Stimulated activated memory B cell treated with anti-CD40 and anti-IgM and Interleukin-4, amounts not matched to agents 10 μg/mL and 1 μg/mL and 100 μg/mL, for 72 hours (primary cell): ENCODE data around the gene ACBD3.

Experiments
- ATAC-seq: fragments of 150-1000 bp; cut with Tn5 transposase; 2 replicates; pipeline ENCODE4 v1.10.0; 2021
- H3K27ac Mint-ChIP-seq: one replicate; pipeline ENCODE4 v1.8.0; 2022; ENCODE audit warnings: mild to moderate bottlenecking, mixed read lengths
- H3K27me3 Mint-ChIP-seq: one replicate; pipeline ENCODE4 v1.8.0; 2022; ENCODE audit warnings: mixed read lengths
- H3K36me3 Mint-ChIP-seq: one replicate; pipeline ENCODE4 v1.8.0; 2022; ENCODE audit warnings: mixed read lengths
- H3K4me1 Mint-ChIP-seq: one replicate; pipeline ENCODE4 v1.8.0; 2022; ENCODE audit warnings: mixed read lengths
- H3K4me3 Mint-ChIP-seq: one replicate; pipeline ENCODE4 v1.8.0; 2022; ENCODE audit warnings: mild to moderate bottlenecking, moderate library complexity, mixed read lengths
- H3K9me3 Mint-ChIP-seq: one replicate; pipeline ENCODE4 v1.8.0; 2022; ENCODE audit warnings: mixed read lengths

ACBD3 gene

DNA sequence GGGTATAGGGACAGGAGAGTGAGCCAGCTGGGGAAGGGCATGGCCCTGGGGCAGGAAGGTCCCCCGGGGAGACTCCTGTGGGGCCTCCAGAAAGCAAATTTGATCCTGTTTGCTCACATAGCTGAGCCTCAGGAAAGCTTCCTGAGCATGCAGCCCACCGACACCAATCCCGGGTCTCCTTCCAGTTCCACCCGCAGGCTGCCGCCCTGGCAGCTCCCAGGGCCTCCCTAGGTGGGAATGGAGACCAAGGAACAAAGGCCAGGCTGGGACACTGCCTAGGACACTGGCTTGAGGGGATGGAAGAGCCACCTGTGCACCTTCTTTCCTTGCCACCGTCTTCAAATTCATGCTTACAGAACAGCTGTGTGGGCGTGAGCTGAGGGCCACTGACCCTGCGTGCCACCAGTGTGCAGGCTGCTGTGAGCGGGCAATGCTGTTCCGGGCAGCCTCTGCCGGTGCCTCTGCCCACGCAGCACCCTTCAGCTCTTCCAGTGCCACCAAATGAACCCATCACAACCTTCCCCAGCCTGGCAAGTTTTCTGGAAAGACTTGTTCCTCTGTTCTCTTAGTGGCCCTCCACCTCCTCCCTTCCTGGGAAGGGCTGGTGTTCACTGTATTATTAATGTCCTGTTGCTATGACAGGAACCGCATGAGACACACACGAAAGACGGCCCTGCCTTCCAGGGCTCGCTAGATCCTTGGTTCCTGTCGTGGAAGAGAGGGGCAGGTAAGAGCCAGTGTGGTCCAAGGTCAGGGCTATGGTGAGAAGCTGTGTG is 53.6 kb downstream of the ACBD3 start:
- Mint-ChIP-seq H3K9me3 (peaks cover 3% of the 10 kb centered on the region), H3K4me1 (peaks cover 42% of the 10 kb centered on the region), H3K27me3 (no peaks in the 10 kb centered on the region), H3K36me3 (no peaks in the 10 kb centered on the region), H3K4me3 (peak overlapping the region; percentile 45), H3K27ac (peak overlapping the region; percentile 95)
- ATAC-seq: peak; percentile 87

DNA sequence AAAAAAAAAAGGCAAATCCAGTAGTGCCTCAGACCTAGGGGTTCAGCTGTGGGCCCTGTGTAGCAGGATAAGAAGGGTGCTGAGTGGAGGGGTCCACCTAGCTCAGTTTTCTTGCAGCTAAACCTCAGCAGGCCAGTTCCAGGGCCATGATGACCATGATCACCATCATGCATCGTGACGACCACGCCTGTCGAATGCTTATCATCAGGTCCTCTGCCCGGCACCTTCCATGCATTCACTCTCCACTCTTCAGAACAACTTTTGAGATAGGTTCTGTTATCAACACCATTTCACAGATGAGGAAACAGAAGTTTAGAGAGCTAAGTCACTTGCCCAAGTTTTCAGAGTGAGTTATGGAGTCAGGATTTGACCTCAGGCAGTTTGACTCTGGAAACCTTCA is 54.9 kb downstream of the ACBD3 start:
- Mint-ChIP-seq H3K27ac (peak overlapping the region; percentile 95), H3K4me3 (no peak overlapping the region), H3K9me3 (peaks cover 3% of the 10 kb centered on the region), H3K4me1 (peaks cover 55% of the 10 kb centered on the region), H3K27me3 (no peaks in the 10 kb centered on the region), H3K36me3 (no peaks in the 10 kb centered on the region)
- ATAC-seq: no peak

DNA sequence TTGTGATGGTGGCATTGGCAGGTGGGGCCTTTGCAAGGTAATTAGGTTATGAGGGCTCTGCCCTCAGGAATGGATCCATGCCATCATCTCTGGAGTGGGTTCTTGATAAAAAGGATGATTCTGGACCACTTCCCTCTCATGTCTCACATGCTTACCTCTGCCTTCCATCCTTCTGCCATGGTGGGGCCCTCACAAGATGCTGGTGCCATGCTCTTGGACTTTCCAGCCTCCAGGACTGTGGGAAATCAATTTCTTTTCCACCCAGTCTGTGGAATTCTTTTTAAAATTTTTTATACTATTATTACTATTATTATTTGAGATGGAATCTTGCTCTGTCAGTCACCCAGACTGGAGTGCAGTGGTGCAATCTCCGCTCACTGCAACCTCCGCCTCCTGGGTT is 57.3 kb downstream of the ACBD3 start:
- Mint-ChIP-seq H3K9me3 (peaks cover 3% of the 10 kb centered on the region), H3K4me1 (peaks cover 70% of the 10 kb centered on the region), H3K27ac (peak overlapping the region; percentile 90), H3K36me3 (no peaks in the 10 kb centered on the region), H3K4me3 (no peak overlapping the region), H3K27me3 (no peaks in the 10 kb centered on the region)
- no peak for ATAC-seq

- Mint-ChIP-seq H3K36me3 (no peaks in the 10 kb centered on the region), H3K9me3 (peaks cover 3% of the 10 kb centered on the region), H3K27ac (peak overlapping the region; percentile 90), H3K27me3 (no peaks in the 10 kb centered on the region), H3K4me1 (peaks cover 70% of the 10 kb centered on the region), H3K4me3 (peak overlapping the region; percentile 50)
- no peak for ATAC-seq
Observed at GRCh38 chr1:226128487-226129075, 58.0 kb downstream of the ACBD3 start.

- peak overlapping the region; percentile 90 for H3K27ac Mint-ChIP-seq
- ATAC-seq: no peak
- H3K4me3 Mint-ChIP-seq: peak overlapping the region; percentile 68
- peaks cover 66% of the 10 kb centered on the region for H3K4me1 Mint-ChIP-seq
- H3K27me3 Mint-ChIP-seq: no peaks in the 10 kb centered on the region
- H3K9me3 Mint-ChIP-seq: no peaks in the 10 kb centered on the region
- no peaks in the 10 kb centered on the region for H3K36me3 Mint-ChIP-seq
Observed at GRCh38 chr1:226126824-226127569, 59.5 kb downstream of the ACBD3 start.

- Mint-ChIP-seq H3K9me3 (no peaks in the 10 kb centered on the region), H3K27me3 (no peaks in the 10 kb centered on the region), H3K36me3 (no peaks in the 10 kb centered on the region), H3K4me3 (no peak overlapping the region), H3K4me1 (peaks cover 69% of the 10 kb centered on the region), H3K27ac (peak overlapping the region; percentile 90)
- no peak for ATAC-seq
Observed at GRCh38 chr1:226125831-226126230, 60.7 kb downstream of the ACBD3 start.

DNA sequence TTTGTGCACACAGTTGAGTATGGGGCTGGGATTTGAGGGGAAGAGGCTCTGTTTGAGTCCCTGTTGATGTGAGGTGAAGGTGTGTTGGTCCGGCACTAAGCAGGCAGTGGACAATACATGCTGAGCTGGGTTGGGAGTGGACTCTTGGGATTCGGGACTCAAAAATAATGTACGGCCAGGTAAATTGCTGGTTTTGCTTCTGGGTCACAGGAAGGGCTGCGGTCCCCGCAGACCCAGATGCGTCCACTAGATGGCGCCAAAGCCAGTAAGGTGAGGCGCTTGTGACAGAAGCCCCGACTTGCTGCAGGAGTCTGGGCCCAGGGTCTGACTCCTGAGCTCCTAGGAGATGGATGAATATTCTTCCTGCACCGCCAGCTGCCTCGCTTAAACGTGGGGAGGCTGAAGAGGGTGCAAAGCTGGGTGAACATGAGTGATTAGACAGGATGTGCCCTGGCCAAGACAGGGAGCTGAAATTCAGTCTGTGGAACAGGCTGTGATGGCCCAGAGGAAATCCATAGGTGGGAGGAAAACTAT is 61.4 kb downstream of the ACBD3 start:
- Mint-ChIP-seq H3K4me3 (no peak overlapping the region), H3K27me3 (no peaks in the 10 kb centered on the region), H3K4me1 (peaks cover 76% of the 10 kb centered on the region), H3K27ac (peak overlapping the region; percentile 67), H3K9me3 (no peaks in the 10 kb centered on the region), H3K36me3 (no peaks in the 10 kb centered on the region)
- ATAC-seq: peak; percentile 26

GRCh38 chr1:226123591-226124471 is 62.7 kb downstream of the ACBD3 start:
- H3K27ac Mint-ChIP-seq: peak overlapping the region; percentile 94
- H3K36me3 Mint-ChIP-seq: no peaks in the 10 kb centered on the region
- peak overlapping the region; percentile 82 for H3K4me3 Mint-ChIP-seq
- H3K4me1 Mint-ChIP-seq: peaks cover 88% of the 10 kb centered on the region
- no peaks in the 10 kb centered on the region for H3K27me3 Mint-ChIP-seq
- ATAC-seq: no peak
- H3K9me3 Mint-ChIP-seq: no peaks in the 10 kb centered on the region

DNA sequence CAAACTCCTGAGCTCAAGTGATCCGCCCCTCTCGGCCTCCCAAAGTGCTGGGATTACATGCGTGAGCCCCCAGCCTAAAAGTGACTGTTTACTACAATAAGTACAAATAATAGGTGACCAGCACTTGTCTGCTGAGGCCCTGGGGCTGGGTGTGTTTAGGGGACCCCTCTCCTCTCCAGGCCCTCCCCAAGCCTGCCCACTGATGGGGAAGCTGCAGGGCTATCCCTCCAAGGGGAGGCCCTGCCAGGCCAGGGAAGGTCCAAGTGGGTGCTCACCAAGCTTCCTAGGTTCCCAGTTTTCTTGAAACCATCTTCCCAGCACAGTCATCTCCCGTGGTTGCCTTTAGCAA is 63.4 kb downstream of the ACBD3 start:
- peak overlapping the region; percentile 82 for H3K4me3 Mint-ChIP-seq
- H3K9me3 Mint-ChIP-seq: no peaks in the 10 kb centered on the region
- no peak for ATAC-seq
- no peaks in the 10 kb centered on the region for H3K27me3 Mint-ChIP-seq
- no peaks in the 10 kb centered on the region for H3K36me3 Mint-ChIP-seq
- H3K4me1 Mint-ChIP-seq: peaks cover 88% of the 10 kb centered on the region
- H3K27ac Mint-ChIP-seq: peak overlapping the region; percentile 94

GRCh38 chr1:226121587-226122400 is 64.7 kb downstream of the ACBD3 start:
- H3K27ac Mint-ChIP-seq: peak overlapping the region; percentile 94
- H3K4me3 Mint-ChIP-seq: peak overlapping the region; percentile 82
- H3K36me3 Mint-ChIP-seq: no peaks in the 10 kb centered on the region
- H3K27me3 Mint-ChIP-seq: no peaks in the 10 kb centered on the region
- ATAC-seq: peak; percentile 86
- peaks cover 78% of the 10 kb centered on the region for H3K4me1 Mint-ChIP-seq
- H3K9me3 Mint-ChIP-seq: no peaks in the 10 kb centered on the region

DNA sequence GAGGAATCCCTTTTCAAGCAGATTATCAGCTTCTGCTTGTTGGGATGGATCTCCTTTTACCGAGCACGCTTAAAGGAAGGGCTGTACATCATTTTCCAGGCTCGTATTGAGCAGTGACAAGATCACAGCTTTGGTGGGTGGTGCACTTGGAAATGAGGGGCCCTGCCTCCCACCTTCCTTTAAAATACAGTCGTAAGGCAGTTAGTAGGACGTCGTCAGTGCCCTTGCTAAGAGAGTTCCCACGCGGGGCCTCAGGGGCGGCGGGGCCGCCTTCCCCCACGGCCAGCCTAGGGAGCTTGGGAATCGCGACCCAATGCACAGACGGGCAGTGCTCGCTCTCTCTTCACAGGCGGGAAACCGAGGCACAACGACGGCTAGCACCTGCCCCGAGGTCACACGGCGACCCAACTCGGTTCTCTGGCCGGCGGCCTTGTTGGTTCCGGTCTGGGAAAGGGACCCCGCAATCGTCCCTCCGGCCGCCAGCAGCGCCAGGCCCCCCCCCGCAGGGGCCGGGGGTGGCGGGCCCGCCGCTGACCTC is 65.4 kb downstream of the ACBD3 start:
- no peaks in the 10 kb centered on the region for H3K9me3 Mint-ChIP-seq
- ATAC-seq: no peak
- H3K4me3 Mint-ChIP-seq: peak overlapping the region; percentile 76
- peak overlapping the region; percentile 94 for H3K27ac Mint-ChIP-seq
- peaks cover 71% of the 10 kb centered on the region for H3K4me1 Mint-ChIP-seq
- H3K27me3 Mint-ChIP-seq: no peaks in the 10 kb centered on the region
- no peaks in the 10 kb centered on the region for H3K36me3 Mint-ChIP-seq

GRCh38 chr1:226120398-226120797 is 66.1 kb downstream of the ACBD3 start:
- Mint-ChIP-seq H3K4me3 (peak overlapping the region; percentile 76), H3K27me3 (no peaks in the 10 kb centered on the region), H3K4me1 (peaks cover 64% of the 10 kb centered on the region), H3K27ac (no peak overlapping the region), H3K9me3 (no peaks in the 10 kb centered on the region), H3K36me3 (no peaks in the 10 kb centered on the region)
- no peak for ATAC-seq

- Mint-ChIP-seq H3K36me3 (no peaks in the 10 kb centered on the region), H3K27me3 (no peaks in the 10 kb centered on the region), H3K9me3 (no peaks in the 10 kb centered on the region), H3K4me3 (no peak overlapping the region), H3K4me1 (peaks cover 51% of the 10 kb centered on the region), H3K27ac (peak overlapping the region; percentile 56)
- ATAC-seq: no peak
Observed at GRCh38 chr1:226119169-226119568, 67.4 kb downstream of the ACBD3 start.

DNA sequence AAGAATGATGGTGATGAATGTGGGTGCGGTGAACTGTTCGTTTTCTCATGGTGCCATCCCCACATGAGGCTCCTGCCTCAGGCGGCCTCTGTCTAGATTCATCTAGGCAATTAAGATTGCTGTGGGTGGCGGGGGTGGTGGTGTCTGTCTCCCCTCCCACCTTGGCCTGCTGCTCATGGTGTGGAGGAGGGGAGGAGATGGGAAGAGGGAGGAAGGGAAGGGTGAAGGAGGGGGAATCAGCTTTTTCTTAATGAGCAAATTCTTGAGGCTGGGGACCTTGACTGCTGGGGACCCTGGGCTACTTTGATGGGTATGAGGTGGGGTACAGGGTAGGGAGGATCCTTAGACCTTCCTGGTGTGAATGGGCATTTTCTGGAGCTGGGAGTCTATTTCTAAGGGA is 68.2 kb downstream of the ACBD3 start:
- H3K27me3 Mint-ChIP-seq: no peaks in the 10 kb centered on the region
- H3K9me3 Mint-ChIP-seq: no peaks in the 10 kb centered on the region
- no peaks in the 10 kb centered on the region for H3K36me3 Mint-ChIP-seq
- ATAC-seq: no peak
- H3K4me1 Mint-ChIP-seq: peaks cover 43% of the 10 kb centered on the region
- peak overlapping the region; percentile 56 for H3K27ac Mint-ChIP-seq
- H3K4me3 Mint-ChIP-seq: no peak overlapping the region
